Adrenal gland (tissue), 5 donors: Measurements from ENCODE around the gene HCN3.
A peak's percentile ranks its signal among the peaks of the same experiment; 100 is the strongest.

Experiments used
- CTCF ChIP-seq, 6 experiments: fragments of 450-650 bp in 4 of 6; fragments of 200-600 bp in 2 of 6; sonication (generic) in 1 of 6; IDR thresholded peaks; 1 replicate in 5 of 6; 2 replicates in 1 of 6; pipeline versions ENCODE4 v1.5.1 to v1.8.0; 2016 to 2021; ENCODE audit warnings: antibody characterized with exemption in 6 of 6, mild to moderate bottlenecking in 2 of 6, moderate library complexity in 1 of 6
- POLR2A ChIP-seq, 2 donors: fragments of 450-650 bp; IDR thresholded peaks; one replicate each; pipeline ENCODE4 v1.6.1; 2017; ENCODE audit warnings: antibody characterized with exemption in 2 of 2, mild to moderate bottlenecking in 2 of 2, moderate library complexity in 1 of 2
- donor health status: DM: no; HTN: no; CAD: no.

GRCh38 chr1:155319536-155319935 is 42.3 kb downstream of the HCN3 start:
- TF ChIP-seq CTCF (IDR thresholded peaks at IDR 0.05) (no peak), POLR2A (IDR thresholded peaks at IDR 0.05) (peak in 1 of 2 donors; percentile 4)
